Epithelial cell of prostate (primary cell): ENCODE measurements around the gene IQCH.

Experiments
- DNase-seq: peaks from one replicate; pipeline ENCODE4 v3.0.0-alpha.2; 2011; ENCODE audit warnings: low read depth, low spot score
- H3K27ac ChIP-seq: fragments of 450-650 bp; 2 replicates; pipeline ENCODE4 v1.5.1; 2017; ENCODE audit warnings: mild to moderate bottlenecking

The IQCH gene

GRCh38 chr15:67384761-67385160 is 130.2 kb downstream of the IQCH start:
- H3K27ac ChIP-seq: no peak overlapping the region

GRCh38 chr15:67385971-67386370 is 131.4 kb downstream of the IQCH start:
- no peak for DNase-seq
- no peak overlapping the region for H3K27ac ChIP-seq

More at GRCh38 chr15:67384761-67385160, 130.2 kb downstream of the IQCH start:
- DNase-seq: no peak

- H3K27ac ChIP-seq: no peak overlapping the region
- DNase-seq: no peak
These were observed 132.4 kb downstream of the IQCH start for GRCh38 chr15:67386947-67387346.

GRCh38 chr15:67389975-67390374 is 135.4 kb downstream of the IQCH start:
- no peak overlapping the region for H3K27ac ChIP-seq
- DNase-seq: no peak

GRCh38 chr15:67394873-67395639 is 140.5 kb downstream of the IQCH start:
- no peak overlapping the region for H3K27ac ChIP-seq
- no peak for DNase-seq

- no peak for DNase-seq
- no peak overlapping the region for H3K27ac ChIP-seq
These were observed 141.5 kb downstream of the IQCH start for GRCh38 chr15:67396114-67396513.

- DNase-seq: no peak
- no peak overlapping the region for H3K27ac ChIP-seq
These were observed 142.6 kb downstream of the IQCH start for GRCh38 chr15:67397139-67397538.

GRCh38 chr15:67399925-67400324 is 145.3 kb downstream of the IQCH start:
- DNase-seq: no peak
- H3K27ac ChIP-seq: no peak overlapping the region

- no peak for DNase-seq
- H3K27ac ChIP-seq: no peak overlapping the region
These were observed 146.3 kb downstream of the IQCH start for GRCh38 chr15:67400890-67401289.

- H3K27ac ChIP-seq: no peak overlapping the region
- DNase-seq: no peak
These were observed 146.8 kb downstream of the IQCH start for GRCh38 chr15:67401336-67401735.

- no peak overlapping the region for H3K27ac ChIP-seq
- DNase-seq: no peak
These were observed 149.0 kb downstream of the IQCH start for GRCh38 chr15:67403428-67404154.

- no peak overlapping the region for H3K27ac ChIP-seq
- no peak for DNase-seq
These were observed 150.9 kb downstream of the IQCH start for GRCh38 chr15:67405208-67406191.

- no peak for DNase-seq
- H3K27ac ChIP-seq: no peak overlapping the region
These were observed 151.8 kb downstream of the IQCH start for GRCh38 chr15:67406257-67406861.

- DNase-seq: no peak
These were observed 153.2 kb downstream of the IQCH start for GRCh38 chr15:67407786-67408185.

GRCh38 chr15:67409175-67409574 is 154.6 kb downstream of the IQCH start:
- no peak overlapping the region for H3K27ac ChIP-seq
- DNase-seq: no peak

More at GRCh38 chr15:67407786-67408185, 153.2 kb downstream of the IQCH start:
- H3K27ac ChIP-seq: no peak overlapping the region

GRCh38 chr15:67411486-67411885 is 156.9 kb downstream of the IQCH start:
- H3K27ac ChIP-seq: no peak overlapping the region
- DNase-seq: no peak

GRCh38 chr15:67413770-67414390 is 159.3 kb downstream of the IQCH start:
- no peak overlapping the region for H3K27ac ChIP-seq
- DNase-seq: no peak

GRCh38 chr15:67415181-67415580 is 160.6 kb downstream of the IQCH start:
- no peak for DNase-seq
- H3K27ac ChIP-seq: no peak overlapping the region

GRCh38 chr15:67416891-67417290 is 162.3 kb downstream of the IQCH start:
- DNase-seq: no peak
- no peak overlapping the region for H3K27ac ChIP-seq

- no peak overlapping the region for H3K27ac ChIP-seq
- DNase-seq: no peak
These were observed 165.1 kb downstream of the IQCH start for GRCh38 chr15:67419705-67420104.
